Measurements from ENCODE around the gene RPS27A.

- TF ChIP-seq, protein P1, sequence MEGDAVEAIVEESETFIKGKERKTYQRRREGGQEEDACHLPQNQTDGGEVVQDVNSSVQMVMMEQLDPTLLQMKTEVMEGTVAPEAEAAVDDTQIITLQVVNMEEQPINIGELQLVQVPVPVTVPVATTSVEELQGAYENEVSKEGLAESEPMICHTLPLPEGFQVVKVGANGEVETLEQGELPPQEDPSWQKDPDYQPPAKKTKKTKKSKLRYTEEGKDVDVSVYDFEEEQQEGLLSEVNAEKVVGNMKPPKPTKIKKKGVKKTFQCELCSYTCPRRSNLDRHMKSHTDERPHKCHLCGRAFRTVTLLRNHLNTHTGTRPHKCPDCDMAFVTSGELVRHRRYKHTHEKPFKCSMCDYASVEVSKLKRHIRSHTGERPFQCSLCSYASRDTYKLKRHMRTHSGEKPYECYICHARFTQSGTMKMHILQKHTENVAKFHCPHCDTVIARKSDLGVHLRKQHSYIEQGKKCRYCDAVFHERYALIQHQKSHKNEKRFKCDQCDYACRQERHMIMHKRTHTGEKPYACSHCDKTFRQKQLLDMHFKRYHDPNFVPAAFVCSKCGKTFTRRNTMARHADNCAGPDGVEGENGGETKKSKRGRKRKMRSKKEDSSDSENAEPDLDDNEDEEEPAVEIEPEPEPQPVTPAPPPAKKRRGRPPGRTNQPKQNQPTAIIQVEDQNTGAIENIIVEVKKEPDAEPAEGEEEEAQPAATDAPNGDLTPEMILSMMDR (IDR thresholded peaks at IDR 0.05) = no peak
- no peak for TF ChIP-seq POLR2A (IDR thresholded peaks at IDR 0.05)
Observed at GRCh38 chr2:55229221-55229620, 3.3 kb upstream of the RPS27A start.

All from Peyer's patch (tissue), 4 donors.